Hypothalamus (tissue), 51 donors: ENCODE data around the gene CTBP2.
"Not testable (repeated sequence)": the region's sequence is repeated elsewhere in the genome, so short reads cannot be mapped to it uniquely, and the experiment has no call there.

ENCODE experiments used
- DNase-seq, 51 donors: peaks; one replicate each; lab custom pipeline; 2025; lab: John Stamatoyannopoulos, UW

CTBP2 gene

GRCh38 chr10:125160856-125161706 is 718 bp upstream of the CTBP2 start:
- DNase-seq, result peak in 47 of 51 donors; percentile 31 to 82 (median 66)

- peak in 12 of 51 donors; percentile 21 to 63 (median 50) for DNase-seq
These were observed 854 bp downstream of the CTBP2 start for GRCh38 chr10:125159486-125159931.

GRCh38 chr10:125158601-125159485 is 1.5 kb downstream of the CTBP2 start:
- DNase-seq, result peak in 43 of 51 donors; percentile 9 to 82 (median 49)

- no peak for DNase-seq
These were observed 2.1 kb downstream of the CTBP2 start for GRCh38 chr10:125158275-125158600.

- no peak for DNase-seq
These were observed 2.9 kb downstream of the CTBP2 start for GRCh38 chr10:125157505-125157904.

GRCh38 chr10:125156739-125157480 is 3.5 kb downstream of the CTBP2 start:
- DNase-seq, result no peak

GRCh38 chr10:125156196-125156595 is 4.2 kb downstream of the CTBP2 start:
- DNase-seq, result no peak

- DNase-seq, result peak in 5 of 51 donors; percentile 27 to 75 (median 37)
These were observed 5.3 kb downstream of the CTBP2 start for GRCh38 chr10:125155101-125155500.

GRCh38 chr10:125154529-125154928 is 5.8 kb downstream of the CTBP2 start:
- DNase-seq, result peak in 2 of 51 donors; percentile 27 to 57

- DNase-seq, result peak in 1 of 51 donors; percentile 31
These were observed 6.5 kb downstream of the CTBP2 start for GRCh38 chr10:125153703-125154490.

- peak in 50 of 51 donors; percentile 10 to 94 (median 71) for DNase-seq
These were observed 7.7 kb downstream of the CTBP2 start for GRCh38 chr10:125152450-125153368.

GRCh38 chr10:125151553-125152449 is 8.6 kb downstream of the CTBP2 start:
- DNase-seq, result no peak

GRCh38 chr10:125151170-125151552 is 9.2 kb downstream of the CTBP2 start:
- no peak for DNase-seq

GRCh38 chr10:125150376-125151083 is 9.8 kb downstream of the CTBP2 start:
- not testable (repeated sequence) for DNase-seq

- DNase-seq, result no peak
These were observed 10.7 kb downstream of the CTBP2 start for GRCh38 chr10:125149680-125150047.

GRCh38 chr10:125149036-125149679 is 11.2 kb downstream of the CTBP2 start:
- DNase-seq, result peak in 4 of 51 donors; percentile 28 to 40 (median 34)

- no peak for DNase-seq
These were observed 11.8 kb downstream of the CTBP2 start for GRCh38 chr10:125148528-125148927.
